KBM-7 (cell line): ENCODE data around the gene OR2F2.

Experiments used
- DNase-seq: peaks from one replicate; pipeline ENCODE4 v3.0.0-alpha.2; 2015
- in situ Hi-C: fragments of 300-500 bp; cut with MboI; formaldehyde crosslinking; loops from 2 replicates; pipeline ENCODE4 v1.14.3; 2020; ENCODE audit warnings: low sequenced_read_pairs, low pct_unique_long_range_greater_than_20kb, mixed read lengths

OR2F2 gene

DNA sequence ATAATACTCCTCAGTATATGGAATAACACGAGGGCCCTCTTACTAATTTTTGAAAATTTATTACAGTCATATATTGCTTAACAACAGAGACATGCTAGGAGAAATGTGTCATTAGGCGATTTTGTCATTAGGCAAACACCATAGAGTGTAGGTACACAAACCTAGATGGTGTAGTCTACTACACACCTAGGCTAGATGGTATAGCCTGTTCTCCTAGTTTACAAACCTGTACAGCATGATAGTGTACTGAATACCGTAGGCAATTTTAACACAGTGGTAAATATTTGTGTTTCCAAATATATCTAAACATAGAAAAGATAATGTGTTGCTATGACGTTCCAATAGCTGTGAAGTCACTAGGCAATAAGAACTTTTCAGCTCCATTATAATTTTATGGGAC lies 32.4 kb downstream of the OR2F2 start:
- in situ Hi-C loops = no loop called here
- no peak for DNase-seq

DNA sequence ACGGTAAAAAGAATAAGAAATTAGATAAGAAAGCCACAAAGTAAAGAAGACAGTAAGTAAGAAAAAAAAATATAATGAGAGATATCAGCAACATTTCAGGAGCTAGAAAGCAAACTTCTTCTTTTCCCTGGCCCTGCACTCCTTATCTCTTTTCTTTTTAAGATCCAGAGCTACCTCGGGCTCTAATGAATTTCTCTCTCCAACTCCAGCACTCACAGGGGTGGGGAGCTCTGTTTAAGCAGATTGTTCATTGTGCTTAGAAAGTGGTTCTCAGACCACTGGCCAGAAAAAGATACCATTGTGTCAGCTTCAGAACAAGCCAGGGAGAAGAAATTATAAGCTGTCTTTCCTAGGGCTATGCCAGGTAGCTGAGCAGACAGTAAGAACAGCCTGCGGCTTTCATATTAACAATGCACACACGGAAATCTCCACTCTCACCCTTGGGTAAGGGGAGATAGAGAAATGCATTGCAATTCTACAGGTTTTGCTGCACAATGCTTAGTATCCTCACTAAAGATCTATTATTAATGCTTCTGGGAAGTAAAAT lies 38.9 kb downstream of the OR2F2 start:
- in situ Hi-C loops = no loop called here
- DNase-seq = no peak

DNA sequence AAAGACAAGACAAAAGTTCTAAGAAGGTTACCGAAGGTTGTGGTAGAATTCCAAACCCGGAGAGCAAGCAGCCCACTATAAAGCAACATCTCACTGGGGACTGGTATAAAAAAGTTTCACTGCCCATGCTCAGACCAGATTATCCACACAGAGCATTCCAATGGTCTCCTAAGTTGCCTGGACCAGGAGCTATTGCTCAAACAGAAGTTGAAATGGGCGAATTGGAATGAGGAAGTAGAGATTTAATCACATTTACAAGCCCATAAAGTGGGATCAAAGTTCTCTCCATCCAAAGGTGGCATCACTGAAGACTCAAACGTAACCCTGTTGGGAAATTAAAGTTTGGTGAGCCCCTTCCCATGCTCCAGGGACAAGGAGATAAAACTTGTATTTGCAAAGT lies 39.4 kb downstream of the OR2F2 start:
- in situ Hi-C loops = no loop called here
- peak; percentile 4 for DNase-seq

DNA sequence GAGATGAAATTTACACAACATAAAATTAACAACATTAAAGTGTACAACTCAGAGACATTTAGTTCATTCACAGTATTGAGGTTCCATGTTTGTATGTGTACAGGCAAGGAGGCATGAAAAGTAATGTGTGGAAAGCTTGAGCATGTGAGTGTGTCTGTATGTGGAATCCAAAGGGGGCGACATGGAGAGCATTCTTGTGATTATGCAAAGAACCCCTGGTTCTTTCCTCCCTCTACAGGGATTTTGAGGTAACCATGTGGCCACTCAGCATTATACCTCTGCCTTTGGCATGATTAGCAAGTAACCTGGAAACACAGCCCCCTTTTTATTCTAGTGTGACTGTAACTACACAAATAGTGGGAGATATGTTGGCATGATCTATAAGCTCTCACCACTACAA lies 40.6 kb downstream of the OR2F2 start:
- peak; percentile 4 for DNase-seq
- in situ Hi-C loops = no loop called here

DNA sequence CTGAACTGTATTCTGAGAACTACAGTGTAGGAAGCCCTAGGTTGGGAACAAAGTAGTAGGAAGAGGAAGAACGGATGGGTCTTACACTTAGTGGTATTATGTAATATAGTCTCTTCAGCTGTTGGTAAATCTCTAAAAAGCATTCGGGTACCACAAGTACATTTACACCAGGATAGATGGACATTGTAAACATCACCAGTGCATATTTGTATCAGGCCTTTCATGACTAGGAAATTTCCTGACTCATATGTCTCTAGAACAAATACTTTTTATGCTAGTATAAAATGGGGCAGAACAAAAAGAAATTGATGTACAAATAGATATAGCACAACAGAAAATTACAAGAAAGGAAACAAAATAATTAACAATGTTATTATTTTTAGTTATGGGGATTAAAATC lies 43.6 kb downstream of the OR2F2 start:
- in situ Hi-C loops = no loop called here
- no peak for DNase-seq

DNA sequence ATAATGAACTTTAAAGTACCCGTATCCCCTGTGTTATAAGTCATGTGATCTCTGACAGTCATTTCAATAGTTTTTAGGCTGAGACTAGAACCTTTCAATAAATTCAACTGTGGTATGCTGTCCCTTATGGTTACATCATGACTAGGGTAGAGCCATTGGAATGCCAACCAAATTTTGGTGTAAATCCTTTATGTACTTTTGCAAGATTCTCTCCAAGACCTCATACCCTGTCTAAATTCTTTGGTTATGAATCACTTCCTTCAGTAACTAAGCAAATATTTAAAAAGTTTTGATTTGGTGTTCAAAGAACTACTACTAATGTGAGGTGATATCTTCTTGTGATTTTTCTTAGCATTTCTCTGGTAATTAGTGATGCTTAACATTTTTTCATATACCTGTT lies 44.3 kb downstream of the OR2F2 start:
- in situ Hi-C loops = no loop called here
- DNase-seq = no peak

DNA sequence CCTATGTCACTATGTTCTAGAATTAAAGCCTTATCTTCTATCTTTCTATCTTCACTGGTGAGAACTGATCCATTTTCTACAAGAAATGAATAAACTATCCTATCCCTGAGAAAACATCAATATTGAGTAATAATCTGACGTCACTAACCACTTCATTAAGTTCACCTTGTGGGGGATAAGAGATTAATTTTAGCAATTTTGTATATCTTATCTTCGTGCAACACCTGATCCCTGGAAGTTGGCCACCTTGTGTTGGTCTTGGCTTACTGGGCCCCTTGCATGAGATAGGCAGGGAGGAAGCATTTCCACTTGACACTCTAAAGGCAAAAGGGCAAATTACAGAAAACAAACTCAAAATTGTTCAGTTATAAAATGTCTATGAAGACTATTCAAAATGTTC lies 45.0 kb downstream of the OR2F2 start:
- no peak for DNase-seq
- in situ Hi-C loops = no loop called here

DNA sequence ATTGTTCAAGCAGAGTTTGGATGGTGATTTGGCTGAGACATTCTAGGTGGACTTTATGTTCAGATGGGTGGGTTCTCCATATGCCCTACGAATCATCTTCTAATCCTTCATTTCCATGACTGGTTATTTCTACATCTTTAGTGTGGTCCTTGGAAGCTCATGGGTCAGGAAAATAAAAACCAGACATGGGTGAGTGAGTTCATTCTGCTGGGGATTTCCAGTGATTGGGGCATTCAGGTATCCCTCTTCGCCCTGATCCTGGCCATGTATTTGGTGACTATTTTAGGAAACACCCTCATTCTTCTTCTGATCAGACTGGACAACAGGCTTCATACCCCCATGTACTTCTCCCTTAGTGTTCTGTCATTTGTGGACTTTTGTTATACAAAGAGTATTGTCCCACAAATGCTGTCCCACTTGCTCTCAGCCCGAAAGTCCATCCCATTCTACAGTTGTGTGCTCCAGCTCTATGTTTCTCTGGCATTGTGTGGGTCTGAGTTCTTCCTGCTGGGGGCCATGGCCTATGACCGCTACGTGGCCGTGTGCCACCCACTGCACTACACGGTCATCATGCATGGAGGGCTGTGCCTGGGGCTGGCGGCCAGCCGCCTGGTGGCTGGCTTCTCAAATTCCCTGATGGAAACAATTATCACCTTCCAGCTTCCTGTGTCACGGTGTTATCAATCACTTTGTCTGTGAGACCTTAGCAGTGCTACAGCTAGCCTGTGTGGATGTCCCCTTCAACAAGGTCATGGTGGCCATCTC lies 45.9 kb downstream of the OR2F2 start:
- DNase-seq = no peak
- in situ Hi-C loops = no loop called here

DNA sequence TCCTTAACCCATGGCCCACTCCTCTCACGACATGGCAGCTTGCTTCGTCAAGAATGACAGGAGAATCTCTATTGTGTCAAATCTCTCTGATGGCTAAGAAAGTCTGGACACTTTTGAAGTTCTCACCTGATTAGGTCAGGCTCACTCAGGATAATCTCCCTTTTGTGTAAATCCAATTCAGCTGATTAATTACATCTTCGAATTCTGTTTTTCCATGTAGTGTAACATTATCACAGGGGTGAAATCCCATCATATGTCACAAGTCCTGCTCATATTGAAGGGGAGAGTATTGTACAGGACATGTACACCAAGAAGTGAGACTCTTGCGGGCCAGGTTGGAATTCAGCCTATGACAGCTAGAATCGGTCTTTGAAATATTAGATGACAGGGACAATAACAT lies 48.9 kb downstream of the OR2F2 start:
- no peak for DNase-seq
- in situ Hi-C loops = no loop called here
